ENCODE measurements around the gene ERFL.

Gene ERFL

DNA sequence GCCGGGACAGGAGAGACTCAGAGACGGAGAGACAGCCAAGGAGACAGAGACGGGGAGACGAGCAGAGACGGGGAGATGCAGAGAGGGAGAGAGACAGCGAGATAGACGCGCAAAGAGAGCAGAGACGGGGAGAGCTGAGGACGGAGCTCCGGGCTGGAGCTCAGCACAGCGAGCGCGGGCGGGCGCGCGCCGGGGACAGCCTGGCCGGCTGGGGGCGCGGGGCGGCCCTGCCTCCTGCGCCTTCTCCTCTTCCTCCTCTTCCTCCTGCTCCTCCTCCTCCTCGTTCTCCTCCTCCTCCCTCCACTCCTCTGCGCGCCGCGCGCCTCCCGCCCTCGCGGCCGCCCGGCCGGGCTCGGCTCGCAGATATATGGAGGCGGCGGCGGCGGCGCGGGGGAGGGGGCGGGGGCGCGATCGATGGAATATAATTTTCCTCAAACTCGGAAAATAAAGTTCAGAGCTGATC lies at the start of gene ERFL:
Gene ERFL, minus strand, starts transcription at position 229 of the 463 bp plus-strand sequence. CDS start 15,530 bp downstream, outside the sequence.
- no peak for DNase-seq

DNA sequence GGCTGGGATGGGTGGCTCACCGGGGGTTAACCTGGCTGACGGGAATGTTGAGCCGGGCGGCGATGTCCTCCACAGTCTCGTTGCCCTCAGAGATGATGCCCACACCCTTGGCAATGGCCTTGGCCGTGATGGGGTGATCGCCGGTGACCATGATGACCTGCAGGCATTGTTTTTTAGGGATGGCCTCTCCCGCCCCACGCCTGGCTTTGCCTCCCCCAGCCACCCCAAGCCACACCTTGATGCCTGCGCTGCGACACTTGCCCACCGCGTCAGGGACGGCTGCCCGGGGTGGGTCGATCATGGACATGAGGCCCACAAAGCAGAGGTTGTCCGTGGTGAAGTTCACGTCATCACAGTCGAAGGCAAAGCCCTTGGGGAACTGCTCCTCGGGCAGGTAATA lies 49.7 kb upstream of the ERFL start:
- no peak for DNase-seq

DNA sequence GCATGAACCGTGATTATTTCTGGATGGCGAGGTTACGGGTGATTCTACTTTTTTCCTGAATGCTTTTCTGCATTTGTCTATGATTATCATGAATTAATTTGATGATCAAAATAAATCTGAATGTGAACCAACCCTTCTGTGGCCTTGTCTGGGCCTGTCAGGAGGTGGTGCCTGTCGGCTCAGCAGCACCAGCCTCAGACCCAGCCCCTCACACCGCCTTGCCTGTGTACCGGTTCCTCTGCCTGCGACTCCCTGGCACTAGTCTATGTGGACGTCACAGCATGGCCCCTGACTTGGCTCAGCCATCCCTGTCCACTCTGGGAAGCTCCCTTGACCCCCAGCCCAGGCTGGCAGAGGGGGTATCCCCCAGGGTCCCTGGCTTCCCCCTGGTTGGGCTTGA lies 46.4 kb upstream of the ERFL start:
- no peak for DNase-seq

DNA sequence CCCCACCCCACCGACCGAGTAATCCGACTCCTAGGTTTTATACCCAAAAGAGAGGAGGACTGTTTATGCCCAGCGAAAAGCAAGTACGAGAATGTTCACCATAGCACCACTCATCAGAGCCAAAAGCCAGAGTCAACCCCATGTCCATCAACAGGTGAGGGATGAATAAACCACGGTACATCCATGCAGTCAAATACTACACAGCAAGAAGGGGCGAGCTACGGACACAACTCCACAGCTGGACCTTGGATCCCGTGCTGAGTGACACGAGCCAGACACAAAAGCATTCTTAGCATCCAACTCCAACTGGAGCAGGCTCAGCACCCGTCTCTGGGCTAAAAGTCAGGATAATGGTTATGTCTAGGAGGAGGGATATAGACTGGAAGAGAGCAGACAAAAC lies 43.1 kb upstream of the ERFL start:
- DNase-seq: no peak

DNA sequence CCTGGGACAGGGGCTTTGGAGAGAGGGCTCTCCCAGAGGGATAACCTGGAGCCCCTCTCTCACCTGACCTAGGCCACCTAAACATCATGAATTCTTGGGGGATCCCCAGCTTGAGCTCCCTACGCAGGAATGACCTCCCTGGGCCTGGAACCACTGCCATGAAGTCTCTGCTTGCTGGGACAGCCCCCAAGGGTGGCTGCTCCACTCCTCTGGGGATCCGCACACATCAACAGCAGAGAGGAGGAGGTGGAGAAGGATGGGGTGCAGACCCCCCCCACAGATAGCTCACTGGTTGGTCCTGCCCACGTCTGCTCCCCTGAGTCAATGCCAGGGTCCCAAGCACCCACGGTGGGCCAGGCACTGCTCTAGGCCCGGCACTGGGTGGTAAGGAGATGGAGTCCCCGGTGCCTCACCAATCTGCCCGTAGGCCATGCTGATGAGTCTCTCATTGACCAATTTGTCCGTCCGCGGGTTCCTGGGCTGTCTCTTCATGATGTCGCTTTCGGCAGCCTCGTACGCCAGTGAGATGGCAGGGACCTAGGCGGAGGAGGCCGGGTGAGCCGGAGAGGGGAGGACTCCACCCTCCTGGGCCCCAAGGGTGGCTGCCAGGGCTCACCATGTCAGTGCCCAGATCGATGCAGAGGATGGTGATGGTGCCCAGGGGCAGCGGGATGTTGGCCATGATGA lies 41.7 kb upstream of the ERFL start:
- DNase-seq: no peak

DNA sequence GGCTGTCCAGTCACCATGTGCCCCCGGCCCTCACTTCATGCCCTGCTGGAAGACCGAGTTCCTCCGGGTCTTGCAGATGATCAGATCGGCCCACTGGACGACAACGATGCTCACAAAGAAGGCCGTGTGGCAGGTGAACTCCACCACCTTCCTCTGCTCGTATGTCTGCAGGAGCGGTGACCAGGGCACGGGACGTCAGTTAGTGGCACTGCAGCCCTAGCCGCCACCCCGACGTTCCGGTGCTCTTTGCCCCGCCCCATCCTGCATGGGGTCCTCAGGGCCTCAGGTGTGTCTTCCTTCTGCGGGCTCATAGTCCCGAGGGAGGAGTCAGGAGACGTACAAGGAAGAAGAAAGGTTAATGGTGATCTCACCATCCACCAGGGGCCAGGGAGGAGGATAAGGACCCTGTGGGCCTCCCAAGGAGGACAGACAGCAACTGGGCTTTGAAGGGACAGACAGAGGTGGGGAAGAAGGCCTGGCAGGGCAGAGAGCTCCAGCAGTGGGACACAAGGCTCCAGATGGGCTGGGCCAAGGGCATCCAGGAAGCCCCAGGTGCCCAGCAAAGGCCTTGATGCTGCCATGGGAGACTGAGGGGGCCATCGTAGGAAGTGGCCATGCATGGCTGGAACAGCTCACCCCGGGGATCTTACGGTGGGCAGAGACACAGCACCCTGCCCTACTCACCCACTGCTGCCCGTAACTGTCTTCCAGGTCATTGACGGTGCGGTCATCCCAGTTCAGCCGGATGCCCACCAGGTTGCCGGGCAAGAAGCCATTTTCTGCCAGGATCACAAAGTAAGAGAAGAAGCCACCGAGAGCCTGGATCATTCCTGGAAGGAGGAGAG lies 40.7 kb upstream of the ERFL start:
- DNase-seq: no peak

DNA sequence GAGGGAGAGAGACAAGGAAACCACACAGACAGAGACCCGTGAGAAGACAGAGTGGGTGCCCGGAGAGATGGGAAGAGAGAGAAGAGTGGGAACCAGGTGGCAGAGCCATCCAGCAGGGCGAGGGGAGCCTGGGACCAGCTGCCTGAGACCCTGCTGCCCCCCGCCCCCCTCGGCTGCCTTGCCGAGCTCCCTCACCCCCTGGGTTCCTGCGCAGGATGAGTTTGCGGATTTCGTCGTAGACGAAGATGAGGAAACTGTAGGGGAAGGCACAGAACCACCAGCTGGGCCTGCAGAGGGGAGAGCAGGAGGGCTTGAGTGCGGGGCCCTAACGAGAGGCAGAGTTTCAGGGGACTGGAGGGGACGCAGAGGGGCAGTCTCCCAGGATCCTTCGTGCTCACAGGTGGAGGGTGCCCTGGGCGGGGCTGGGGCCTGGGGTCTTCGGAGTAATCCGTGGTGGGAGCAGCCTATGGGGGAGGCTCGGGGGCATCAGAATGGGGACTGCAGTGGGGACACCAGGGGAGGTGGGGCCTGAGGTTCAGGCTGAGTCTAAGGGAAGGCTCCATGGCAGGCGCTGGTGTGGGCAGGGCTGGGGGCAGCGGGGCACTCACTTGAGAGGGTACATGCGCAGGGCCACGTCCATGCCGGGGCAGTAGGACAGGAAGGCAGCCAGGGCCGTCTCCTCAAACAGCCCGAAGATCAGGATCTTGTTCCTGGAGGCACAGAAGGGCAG lies 39.0 kb upstream of the ERFL start:
- no peak for DNase-seq

DNA sequence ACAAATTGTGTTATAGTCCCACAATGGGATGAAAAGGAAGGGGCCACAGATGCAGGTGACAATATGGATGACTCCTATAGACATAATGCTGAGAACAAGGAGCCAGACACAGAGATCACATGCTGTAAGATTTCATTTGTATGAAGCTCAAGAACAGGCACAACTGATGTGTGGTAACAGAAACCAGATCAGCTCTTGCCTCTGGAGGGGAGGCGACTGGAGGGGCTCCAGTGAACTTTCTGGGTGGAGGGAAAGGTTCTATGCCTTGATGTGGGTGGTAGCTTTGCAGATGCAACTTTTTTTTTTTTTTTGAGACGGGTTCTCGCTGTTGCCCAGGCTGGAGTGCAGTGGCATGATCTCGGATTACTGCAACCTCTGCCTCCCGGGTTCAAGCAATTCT lies 36.9 kb upstream of the ERFL start:
- no peak for DNase-seq

DNA sequence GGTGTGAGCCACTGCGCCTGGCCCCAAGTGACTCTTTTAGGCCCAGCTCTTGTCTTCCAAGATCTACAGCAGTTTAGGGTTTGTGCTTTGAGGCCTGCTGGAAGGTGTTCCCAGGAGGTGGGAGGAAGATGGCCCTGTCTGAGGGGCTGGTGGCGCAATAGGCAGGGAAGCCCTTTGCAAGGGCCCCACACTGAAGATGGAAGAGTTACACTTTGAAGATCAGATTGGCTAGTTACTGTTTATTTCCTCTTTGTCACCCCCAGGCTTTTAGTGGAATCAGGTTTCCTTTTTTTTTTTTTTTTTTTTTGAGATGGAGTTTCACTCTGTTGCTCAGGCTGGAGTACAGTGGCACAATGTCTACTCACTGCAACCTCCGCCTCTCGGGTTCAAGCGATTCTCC lies 32.7 kb upstream of the ERFL start:
- no peak for DNase-seq

DNA sequence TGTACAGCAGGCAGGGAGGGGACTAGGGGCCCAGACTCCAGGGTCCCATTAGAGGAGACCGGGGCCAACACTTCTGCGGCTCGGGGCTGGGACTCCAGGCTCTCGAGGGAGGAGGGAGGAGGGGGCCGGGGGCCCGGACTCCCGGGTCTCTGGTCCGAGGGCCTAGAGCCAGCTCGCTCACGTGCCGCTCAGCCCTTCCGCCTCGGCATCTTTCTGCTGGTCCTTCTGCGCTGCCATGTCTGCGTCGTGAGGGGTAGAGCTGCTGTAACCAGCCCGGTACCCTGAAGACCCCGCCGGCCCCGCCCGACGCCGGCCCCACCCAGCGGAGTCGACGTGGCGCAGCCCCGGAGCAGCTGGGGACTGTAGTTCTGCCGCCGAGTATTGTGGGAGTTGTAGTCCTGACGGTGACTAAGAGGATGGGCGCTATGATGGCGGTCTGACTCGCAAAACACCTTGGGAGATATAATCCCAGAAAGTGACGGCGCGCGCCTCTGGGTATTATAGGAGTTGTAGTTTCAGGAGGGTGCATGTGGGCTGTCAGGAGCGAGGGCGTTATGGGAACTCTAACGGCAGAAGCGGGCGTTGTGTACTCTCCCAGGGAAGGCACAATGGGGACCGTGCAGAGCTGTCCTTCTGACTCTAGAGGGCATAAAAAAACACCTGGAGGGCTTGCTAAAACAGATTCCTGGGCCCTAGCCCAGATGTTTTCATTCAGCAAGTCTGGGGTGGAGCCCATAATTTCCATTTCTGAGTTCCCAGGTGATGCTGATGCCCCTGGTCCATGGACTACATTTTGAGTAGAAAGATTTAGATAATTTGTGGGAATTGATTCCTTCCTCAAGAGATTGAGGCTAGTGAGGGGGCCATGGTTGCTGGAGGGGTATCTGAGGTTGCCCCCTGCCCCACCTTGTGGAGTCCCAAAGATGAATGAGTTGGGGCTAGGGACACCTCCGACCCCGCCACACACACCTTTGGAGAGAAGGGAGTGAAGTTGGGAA lies 31.1 kb upstream of the ERFL start, which contains the start of gene RABAC1:
Gene RABAC1, minus strand, starts transcription at position 266 of the 998 bp plus-strand sequence. Its CDS starts 29 bp downstream, at position 237.
- peak; percentile 64 to 88 for DNase-seq

DNA sequence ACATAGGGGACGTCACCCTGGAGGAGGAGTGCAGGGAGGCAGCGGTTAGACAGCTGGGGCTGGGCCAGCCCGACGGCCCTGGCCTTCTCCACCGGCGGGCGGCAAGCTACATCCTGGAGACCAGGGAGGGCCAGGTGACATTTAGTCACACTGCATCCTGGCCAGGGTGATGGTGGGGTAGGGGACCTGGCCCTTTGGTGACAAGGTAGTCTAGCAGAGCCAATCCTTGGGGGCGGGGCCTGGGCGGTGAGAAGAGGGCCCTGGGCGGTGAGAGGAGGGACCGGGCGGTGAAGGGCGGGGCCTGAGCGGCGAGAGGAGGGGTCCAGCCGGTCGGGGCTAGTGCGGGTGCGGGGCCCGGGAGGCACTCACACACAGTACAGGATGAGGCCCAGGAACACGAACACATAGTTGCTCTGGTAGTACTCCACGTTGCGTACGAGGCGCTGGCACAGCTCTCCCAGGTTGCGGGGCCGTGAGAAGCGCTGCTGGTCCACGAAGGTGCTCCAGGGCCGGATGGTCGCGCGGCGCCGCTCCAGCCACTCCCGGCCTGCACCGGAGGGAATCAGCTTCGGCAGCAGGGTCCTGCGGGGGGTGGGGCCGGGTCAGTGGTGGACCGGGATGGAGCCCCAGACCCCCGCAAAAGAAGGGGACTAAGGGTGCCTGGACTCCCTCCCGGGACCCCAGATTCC lies 30.3 kb upstream of the ERFL start:
- DNase-seq: peak; percentile 23 to 71

DNA sequence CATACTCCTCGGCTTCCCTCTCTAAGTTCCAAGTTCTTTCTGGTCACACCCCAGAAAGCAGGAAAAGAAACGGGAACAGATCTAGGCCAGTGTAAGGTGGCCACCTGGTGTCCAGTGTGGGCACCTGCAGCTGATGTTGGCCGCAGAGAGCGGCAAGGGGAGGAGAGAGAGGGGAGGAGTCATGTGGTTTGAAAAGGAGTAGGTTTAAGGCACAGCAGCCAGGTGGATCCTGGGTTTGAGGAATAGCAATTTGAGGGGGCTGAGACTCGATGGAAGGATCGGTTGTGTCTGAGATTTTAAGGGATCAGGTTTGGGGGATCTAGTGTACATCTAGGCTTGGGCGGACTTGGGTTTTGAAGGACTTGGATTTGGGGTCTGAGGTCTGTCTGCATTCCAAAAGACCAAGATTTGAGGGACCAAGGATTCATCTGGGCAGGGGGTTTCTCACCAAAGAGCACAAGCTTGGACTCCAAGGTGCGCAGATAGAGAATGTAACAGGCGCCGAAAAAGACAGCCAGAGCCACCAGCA lies 29.7 kb upstream of the ERFL start:
- DNase-seq: peak; percentile 62 to 79

DNA sequence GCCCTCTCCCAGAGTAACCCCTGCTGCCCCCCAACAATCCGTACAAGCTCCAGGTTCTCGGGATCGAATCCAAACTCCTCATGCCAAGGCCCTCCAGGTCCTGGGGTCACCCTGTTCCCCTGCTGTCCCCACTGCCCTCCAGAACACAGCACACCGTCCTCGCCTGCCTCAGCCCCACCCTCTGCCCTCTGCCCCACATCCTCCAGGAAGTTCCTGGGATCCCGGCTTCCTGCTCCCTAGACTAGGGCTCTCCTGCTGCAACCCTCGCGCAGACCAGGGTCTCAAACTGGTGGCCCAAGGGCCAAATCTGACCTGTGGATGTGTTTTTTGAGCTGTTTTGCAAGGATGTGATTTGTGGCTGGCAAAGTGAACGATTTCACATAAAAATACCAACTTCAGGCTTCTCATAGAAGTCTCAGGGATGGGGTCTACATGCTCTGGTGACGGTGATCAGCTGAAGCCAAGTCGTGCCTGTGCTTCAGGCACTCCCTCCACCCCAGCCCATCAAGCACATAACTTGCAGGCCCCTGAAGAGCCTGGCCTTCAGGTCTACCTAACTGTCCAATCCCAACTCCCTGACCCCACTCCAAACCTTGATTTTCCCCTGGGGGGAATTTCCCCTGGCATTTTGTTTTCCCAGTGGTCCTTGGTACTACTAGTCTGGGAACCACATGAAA lies 29.1 kb upstream of the ERFL start:
- no peak for DNase-seq

DNA sequence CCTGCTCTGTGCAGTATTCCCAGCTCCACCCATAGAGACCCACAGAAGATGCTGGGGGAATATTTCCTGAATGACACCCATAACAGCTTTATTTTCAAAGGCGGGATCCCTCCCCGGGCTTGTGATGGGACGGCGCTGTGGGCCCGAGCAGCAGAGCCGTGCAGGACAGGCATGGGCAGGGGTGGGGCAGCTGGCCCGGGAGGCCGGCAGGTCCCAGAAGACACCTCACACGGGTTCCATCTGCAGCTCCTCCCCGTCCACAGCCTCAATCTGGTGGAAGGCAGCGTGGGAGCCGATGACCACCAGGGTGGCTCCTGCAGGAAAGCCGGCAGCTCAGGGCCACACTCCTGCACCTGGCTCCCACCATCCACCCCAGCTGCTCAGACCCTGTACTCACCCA lies 28.4 kb upstream of the ERFL start:
- DNase-seq: no peak

DNA sequence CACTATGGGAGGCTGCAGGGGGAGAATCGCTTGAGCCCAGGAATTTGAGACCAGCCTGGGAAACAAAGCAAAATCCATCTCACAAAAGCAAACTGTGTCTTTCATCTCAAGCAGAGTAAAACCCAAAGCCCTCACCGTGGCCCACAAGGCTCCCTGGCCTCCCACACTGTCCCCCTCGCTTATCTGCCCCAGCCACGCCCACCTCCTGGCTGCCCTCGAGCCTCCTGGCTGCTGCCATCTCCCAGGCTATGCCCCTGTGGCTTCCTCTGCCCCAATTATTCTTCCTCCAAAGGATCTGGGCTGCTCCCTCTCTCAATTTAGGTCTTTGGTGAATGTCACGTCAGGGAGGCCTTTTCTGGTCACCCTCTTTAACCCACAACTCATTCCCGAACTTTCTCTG lies 27.3 kb upstream of the ERFL start:
- DNase-seq: no peak

DNA sequence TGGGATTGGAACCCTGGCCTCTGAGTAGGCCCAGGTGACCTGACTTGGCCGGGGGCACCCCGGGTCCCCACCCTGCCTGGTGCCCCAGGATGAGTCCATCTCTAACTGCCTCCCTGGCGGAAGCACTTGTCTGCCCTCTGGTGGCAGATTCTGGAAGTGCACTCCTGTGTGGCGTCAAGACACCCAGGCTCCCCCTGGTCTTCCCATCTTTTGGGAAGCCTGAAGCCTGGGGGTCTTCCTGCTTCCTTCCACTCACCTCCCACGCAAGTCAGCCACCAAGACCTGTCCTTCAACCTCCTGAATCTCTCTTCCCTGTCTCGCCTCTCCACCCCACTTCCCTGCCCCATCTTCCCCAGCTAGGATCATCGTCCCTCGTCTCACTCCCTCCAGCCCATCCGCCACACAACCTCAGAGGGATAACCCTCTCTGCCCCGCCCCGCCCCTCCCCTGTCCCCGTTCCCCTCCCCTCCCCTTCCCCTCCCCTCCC lies 23.5 kb upstream of the ERFL start:
- no peak for DNase-seq

DNA sequence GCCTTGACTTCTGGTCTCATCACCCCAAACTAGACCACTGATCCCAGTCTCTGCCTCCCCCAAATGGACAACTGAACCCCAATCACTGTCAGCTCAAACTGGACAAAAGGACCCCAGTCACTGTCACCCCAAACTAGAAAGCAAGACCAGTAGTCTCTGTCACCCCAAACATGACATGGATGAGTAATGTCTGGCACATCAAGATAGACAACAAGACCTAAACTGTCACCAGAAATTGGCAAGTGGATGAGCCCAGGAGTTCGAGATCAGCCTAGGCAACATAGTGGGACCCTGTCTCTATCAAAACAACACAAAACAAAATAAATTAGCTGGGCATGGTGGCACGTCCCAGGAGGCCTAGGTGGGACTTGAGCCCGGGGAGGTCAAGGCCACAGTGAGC lies 18.8 kb upstream of the ERFL start:
- no peak for DNase-seq

DNA sequence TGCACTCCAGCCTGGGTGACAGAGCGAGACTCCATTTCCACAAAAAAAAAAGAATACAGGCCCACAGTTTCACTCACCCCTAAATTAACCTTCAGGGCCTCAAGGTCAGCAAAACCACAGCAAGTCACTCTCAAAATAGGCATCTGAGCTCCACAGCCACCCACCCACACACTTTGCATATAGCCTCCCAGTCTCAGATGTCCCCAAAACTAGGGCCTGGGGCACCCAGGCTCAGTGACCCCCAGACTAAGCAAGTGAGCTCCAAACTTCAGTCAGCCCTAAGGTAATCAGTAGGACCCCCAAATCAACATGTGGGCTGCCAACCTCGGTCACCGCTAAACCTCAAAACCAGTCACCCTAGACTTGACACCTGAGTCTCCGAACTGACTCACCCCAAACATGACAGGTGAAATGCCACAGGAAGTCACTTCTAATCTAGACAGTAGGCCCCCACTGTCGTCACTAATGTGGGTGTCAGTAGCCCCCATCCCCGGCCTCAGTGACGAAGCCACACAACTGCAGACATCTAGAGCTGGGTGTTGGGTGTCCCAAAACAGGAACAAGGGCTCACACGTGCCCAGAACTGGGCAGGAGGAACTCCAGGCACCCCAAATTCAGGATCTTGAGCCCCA lies 17.0 kb upstream of the ERFL start:
- no peak for DNase-seq

DNA sequence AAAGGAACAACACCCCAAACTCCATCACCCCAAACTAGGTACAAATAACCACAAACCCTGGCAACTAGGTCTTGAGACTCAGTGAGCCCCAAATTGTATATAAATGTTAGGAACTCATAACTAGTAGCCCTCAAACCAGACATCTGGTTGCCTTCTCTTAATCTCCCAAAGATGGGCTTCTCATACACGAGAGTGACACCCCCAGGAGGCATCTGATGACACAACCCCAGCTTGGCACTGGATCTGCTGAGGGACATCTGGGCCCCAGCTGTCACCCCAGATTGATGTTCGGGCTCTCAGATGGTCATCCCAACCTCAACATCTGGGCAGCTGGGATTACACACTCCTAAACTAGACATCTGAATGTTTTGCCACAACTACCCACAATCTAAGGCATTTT lies 16.1 kb upstream of the ERFL start:
- no peak for DNase-seq
